LoVo (cell line): ENCODE measurements around the gene SOD1.
"Not testable (repeated sequence)": the region's sequence is repeated elsewhere in the genome, so short reads cannot be mapped to it uniquely, and the experiment has no call there.

Experiments used
- DNase-seq: peaks from one replicate; pipeline ENCODE4 v3.0.0-alpha.2; 2016; ENCODE audit warnings: low spot score

SOD1 gene

GRCh38 chr21:31656199-31657095 is 3.0 kb upstream of the SOD1 start:
- DNase-seq = no peak

- DNase-seq = no peak
These were observed 1.4 kb upstream of the SOD1 start for GRCh38 chr21:31658053-31658452.

DNA sequence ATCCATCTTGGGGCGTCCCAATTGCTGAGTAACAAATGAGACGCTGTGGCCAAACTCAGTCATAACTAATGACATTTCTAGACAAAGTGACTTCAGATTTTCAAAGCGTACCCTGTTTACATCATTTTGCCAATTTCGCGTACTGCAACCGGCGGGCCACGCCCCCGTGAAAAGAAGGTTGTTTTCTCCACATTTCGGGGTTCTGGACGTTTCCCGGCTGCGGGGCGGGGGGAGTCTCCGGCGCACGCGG is 282 bp upstream of the SOD1 start:
- no peak for DNase-seq

DNA sequence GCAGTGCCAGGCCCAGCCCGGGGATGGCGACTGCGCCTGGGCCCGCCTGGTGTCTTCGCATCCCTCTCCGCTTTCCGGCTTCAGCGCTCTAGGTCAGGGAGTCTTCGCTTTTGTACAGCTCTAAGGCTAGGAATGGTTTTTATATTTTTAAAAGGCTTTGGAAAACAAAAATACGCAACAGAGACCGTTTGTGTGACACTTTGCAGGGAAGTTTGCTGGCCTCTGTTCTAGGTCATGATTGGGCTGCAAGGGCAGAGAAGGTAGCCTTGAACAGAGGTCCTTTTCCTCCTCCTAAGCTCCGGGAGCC is 719 bp downstream of the SOD1 start:
- DNase-seq = no peak

GRCh38 chr21:31660591-31660990 is 1.1 kb downstream of the SOD1 start:
- DNase-seq = no peak

DNA sequence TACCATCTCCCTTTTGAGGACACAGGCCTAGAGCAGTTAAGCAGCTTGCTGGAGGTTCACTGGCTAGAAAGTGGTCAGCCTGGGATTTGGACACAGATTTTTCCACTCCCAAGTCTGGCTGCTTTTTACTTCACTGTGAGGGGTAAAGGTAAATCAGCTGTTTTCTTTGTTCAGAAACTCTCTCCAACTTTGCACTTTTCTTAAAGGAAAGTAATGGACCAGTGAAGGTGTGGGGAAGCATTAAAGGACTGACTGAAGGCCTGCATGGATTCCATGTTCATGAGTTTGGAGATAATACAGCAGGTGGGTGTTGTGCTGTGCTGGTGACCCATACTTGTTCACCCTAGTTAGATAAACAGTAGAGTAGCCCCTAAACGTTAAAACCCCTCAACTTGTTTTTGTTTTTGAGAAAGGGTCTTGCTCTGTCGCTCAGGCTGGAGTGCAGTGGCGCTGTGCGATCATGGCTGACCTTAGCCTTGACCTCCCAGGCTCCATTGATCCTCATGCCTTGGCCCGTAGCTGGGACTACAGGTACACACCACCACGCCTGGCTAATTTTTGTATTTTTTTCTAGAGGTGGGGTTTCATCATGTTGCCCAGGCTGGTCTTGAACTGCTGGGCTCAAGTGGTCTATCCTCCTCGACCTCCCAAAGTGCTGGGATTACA is 4.2 kb downstream of the SOD1 start:
- no peak for DNase-seq

DNA sequence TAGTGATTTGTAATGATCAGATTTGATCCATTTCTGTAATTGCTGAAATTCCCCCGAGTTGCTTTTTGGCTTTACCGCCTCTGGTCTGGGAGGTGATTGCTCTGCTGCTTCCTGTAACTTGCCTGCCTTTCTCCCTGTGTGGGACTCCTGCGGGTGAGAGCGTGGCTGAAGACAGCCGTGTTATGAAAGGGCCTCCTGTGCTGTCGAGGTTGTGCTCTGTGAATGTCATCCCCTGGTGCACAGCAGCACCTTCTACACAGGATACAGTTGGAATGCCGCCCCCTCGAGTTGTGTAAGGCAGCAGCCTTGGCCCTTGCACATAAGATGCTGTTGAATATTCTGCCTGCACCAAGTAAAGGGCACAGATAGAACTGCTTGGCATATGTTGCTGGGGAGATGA is 5.9 kb downstream of the SOD1 start:
- no peak for DNase-seq

- not testable (repeated sequence) for DNase-seq
These were observed 6.4 kb downstream of the SOD1 start for GRCh38 chr21:31665869-31666268.

GRCh38 chr21:31666445-31667010 is 7.0 kb downstream of the SOD1 start:
- no peak for DNase-seq

DNA sequence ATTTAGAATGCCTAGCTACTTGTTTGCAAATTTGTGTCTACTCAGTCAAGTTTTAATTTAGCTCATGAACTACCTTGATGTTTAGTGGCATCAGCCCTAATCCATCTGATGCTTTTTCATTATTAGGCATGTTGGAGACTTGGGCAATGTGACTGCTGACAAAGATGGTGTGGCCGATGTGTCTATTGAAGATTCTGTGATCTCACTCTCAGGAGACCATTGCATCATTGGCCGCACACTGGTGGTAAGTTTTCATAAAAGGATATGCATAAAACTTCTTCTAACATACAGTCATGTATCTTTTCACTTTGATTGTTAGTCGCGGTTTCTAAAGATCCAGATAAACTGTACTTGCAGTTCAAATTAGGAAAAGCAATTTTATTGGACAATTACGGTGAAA is 7.6 kb downstream of the SOD1 start:
- DNase-seq = no peak

DNA sequence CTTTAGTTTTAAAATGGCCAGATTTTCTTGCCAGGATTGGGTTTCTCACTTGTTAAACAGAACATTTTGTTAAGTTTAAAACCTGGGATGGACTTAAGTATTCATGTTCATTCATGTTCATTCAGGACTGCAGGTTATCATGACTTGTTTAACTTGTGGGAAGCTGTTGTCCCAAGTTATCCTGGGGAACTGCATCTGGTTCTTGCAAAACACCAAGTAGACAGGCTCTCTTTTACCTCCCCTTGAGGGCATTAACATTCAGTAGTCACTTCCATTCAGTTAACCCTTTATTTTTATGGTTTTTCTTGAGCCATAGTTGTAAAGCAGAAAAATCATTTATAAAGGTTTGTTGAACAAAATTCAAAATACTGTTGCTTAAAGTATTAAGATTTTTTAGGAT is 8.1 kb downstream of the SOD1 start:
- no peak for DNase-seq

DNA sequence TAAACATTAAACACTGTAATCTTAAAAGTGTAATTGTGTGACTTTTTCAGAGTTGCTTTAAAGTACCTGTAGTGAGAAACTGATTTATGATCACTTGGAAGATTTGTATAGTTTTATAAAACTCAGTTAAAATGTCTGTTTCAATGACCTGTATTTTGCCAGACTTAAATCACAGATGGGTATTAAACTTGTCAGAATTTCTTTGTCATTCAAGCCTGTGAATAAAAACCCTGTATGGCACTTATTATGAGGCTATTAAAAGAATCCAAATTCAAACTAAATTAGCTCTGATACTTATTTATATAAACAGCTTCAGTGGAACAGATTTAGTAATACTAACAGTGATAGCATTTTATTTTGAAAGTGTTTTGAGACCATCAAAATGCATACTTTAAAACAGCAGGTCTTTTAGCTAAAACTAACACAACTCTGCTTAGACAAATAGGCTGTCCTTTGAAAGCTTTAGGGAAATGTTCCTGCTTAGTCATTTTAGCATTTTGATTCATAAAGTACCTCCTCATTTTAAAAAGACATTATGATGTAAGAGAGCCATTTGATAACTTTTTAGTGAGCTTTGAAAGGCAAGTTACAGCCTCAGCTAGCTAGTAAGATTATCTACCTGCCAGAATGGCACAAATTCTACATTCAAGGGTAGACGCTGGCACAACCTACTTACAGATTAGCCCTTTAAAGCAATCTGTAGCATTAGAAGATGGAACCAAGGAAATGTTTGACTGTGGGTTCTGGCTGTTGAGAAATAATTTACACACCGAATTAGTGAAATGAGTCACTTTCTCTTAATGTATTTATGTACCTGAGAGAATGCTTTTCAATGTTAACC is 9.4 kb downstream of the SOD1 start:
- no peak for DNase-seq

GRCh38 chr21:31670070-31670469 is 10.6 kb downstream of the SOD1 start:
- no peak for DNase-seq

- no peak for DNase-seq
These were observed 11.7 kb downstream of the SOD1 start for GRCh38 chr21:31671146-31671716.

DNA sequence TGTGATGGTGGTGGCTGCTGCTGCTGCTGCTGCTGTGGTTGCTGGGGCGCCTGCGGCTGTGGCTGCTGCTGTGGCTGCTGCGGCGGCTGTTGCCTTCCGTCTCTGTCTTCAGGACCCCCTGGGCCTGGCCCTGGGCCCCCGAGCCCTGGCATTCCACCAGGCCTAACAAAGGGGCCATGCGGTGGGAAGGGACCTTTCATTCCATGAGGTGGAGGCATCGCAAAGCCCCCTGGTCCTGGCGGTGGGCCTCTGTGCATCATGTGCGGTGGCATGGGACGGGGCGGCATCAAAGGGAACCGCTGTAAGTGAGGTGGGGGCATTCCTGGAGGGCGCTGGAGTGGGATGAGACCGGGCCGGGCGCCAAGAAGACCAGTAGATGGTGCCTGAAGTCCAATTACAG is 12.4 kb downstream of the SOD1 start:
- DNase-seq = no peak

DNA sequence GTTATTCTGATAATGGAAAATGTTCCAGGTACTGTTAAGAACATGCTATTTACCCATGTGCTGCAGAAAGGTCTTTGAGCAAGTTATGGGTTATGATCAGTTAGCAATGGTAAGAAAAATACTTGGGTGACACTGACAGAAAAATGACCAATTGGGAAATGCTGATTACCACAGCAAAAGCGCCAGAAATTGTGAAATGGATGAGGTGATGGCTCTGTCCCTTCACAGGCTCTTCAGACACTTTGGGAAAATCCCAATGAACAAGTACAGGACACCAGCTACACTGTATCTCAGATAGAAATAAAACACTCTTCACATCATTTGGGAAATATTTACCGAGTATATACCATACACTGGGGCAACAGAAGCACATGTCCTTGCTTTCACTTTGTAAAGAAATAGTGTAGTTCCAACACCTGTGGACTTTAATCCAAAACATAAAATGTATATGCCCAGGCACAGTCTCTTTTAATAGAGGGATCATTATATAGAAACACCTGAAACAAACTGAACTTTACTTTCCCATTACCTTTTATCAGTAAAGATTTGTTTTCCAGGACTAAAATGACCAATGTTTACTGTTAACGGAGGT is 13.9 kb downstream of the SOD1 start:
- DNase-seq = no peak

DNA sequence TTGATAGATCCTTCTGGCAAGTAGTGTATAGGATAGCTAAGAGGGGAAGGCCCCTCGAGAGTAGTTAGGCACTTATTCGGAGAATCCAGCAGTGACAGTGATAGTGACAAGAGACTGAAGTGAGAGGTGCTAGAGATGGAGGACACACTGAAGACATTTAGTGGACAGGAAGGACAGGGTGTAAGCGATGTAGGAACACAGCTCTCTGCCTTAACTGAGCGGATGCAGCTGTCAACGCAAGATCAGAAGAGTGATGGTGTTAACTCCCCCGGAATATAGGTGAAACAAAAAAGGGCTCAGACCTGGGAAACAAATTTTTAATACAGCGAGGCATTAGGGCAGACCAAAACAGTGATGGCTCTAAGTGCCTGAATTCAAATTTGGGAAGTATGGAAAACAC is 15.8 kb downstream of the SOD1 start:
- no peak for DNase-seq

DNA sequence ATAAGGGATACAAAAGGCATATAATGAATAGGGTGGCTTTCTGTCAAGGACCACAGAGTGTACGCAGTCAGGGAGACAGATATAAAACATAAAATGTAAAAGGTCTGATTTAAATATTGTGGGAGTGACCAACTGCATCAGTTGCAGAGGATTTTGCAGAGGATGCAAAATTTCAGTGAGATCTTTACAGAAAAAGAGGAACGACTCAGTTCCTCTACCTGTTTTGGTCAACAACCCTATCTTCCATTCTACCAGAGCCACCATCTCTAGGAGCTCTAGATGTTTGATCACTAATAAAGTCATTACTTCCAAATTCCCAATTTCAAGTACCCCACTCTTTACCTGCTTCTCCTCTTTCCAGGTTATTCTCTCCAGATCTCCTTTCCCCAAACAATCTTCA is 16.5 kb downstream of the SOD1 start:
- no peak for DNase-seq

- no peak for DNase-seq
These were observed 17.6 kb downstream of the SOD1 start for GRCh38 chr21:31677047-31677446.

- DNase-seq = no peak
These were observed 19.0 kb downstream of the SOD1 start for GRCh38 chr21:31678478-31678877.

DNA sequence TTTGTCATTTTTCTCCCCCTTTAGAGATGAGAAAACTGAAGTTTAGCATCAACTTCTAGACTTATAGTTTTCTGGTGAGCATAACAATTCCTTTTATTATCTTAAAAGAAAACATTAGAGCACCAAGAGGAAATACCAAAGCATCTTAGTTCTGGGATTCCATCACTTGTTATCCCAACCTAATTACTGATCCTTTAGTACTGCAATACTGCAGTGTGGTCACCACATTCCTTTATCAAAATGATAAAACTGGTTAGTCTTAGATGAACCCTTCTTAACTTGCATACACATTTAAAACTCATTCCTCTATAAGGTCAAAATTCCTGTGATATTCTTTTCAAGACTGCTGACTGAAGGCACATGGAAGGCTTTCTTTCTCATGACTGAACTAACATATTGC is 23.1 kb downstream of the SOD1 start:
- no peak for DNase-seq

- no peak for DNase-seq
These were observed 23.5 kb downstream of the SOD1 start for GRCh38 chr21:31683029-31683428.
